Fibroblast of villous mesenchyme (primary cell): ENCODE results near the gene CEP68. TPM values are rescaled to one million over a fixed set of nuclear protein-coding genes. Genes with fewer than 3 reads are reported as not detected.

Experiments used
- DNase-seq: peaks from one replicate; pipeline ENCODE4 v3.0.0-alpha.2; 2010; ENCODE audit warnings: low read depth
- H3K4me3 ChIP-seq: 2 replicates; pipeline ENCODE4 v1.5.1; 2011; ENCODE audit warnings: low read depth, mild to moderate bottlenecking, low read length
- CTCF ChIP-seq: IDR thresholded peaks from 2 replicates; pipeline ENCODE4 v1.5.1; 2012; ENCODE audit warnings: low read depth, mild to moderate bottlenecking, low read length; ENCODE audit not compliant: insufficient read depth
- total RNA-seq: library from RNA; depleted of rRNA; stranded (reverse); fragments of >200 nt; gene quantifications from 2 replicates; pipeline ENCODE4 v1.2.3, GENCODE V29; 2012

The CEP68 gene
- total RNA-seq, 1 donor: 9.9 TPM

GRCh38 chr2:65067806-65068553 is 11.8 kb downstream of the CEP68 start:
- DNase-seq: no peak
- H3K4me3 ChIP-seq: no peak overlapping the region
- no peak for TF ChIP-seq CTCF

DNA sequence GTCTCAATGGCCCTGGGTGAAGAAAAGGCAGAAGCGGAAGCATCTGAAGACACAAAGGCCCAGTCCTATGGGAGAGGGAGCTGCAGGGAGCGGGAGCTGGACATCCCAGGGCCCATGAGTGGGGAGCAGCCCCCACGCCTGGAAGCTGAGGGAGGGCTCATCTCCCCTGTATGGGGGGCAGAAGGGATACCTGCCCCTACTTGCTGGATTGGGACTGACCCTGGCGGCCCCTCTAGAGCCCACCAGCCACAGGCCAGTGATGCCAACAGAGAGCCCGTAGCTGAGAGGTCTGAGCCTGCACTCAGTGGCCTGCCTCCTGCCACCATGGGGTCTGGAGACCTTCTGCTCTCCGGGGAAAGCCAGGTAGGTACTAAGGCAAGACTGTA is 13.2 kb downstream of the CEP68 start:
- H3K4me3 ChIP-seq: no peak overlapping the region
- no peak for DNase-seq
- no peak for TF ChIP-seq CTCF

DNA sequence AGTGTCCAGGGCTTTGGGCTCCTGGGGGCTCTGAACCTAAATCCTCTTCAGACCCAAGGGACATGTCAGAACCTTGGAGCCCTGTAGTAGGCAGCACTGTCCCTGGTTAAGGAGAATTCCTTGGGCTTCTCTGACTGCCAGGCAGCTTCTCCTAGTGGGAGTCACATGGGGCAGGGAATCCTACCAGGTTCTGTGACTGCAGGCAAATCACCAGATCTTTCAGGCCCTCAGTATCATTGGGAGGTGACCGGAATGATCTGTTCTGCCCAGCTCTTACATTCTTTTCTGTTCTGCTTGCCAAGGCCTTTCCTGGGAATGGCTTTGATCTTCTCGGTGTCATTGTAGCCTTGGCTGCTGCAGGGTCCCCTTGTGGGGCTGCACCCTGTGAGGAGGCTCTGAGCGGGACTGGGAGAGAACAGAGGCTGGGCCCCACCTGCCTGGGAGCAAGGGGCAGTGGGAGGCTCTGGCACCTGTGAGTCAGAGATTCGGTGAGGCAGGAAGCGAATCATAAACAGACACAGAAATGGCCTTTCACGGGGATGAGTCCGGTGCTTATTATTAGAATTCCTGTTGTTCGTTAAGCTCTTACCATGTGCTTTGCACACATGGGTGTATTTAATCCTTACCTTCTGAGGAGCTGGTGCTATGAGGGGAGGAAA is 14.1 kb downstream of the CEP68 start:
- TF ChIP-seq CTCF: peak; percentile 40
- H3K4me3 ChIP-seq: no peak overlapping the region
- DNase-seq: peak; percentile 45

GRCh38 chr2:65070856-65071255 is 14.6 kb downstream of the CEP68 start:
- no peak for DNase-seq
- no peak for TF ChIP-seq CTCF
- H3K4me3 ChIP-seq: no peak overlapping the region

- peak; percentile 18 for DNase-seq
- TF ChIP-seq CTCF: peak; percentile 50
- no peak overlapping the region for H3K4me3 ChIP-seq
These were observed 15.4 kb downstream of the CEP68 start for GRCh38 chr2:65071499-65072180.

GRCh38 chr2:65072181-65072970 is 16.2 kb downstream of the CEP68 start:
- DNase-seq: no peak
- H3K4me3 ChIP-seq: no peak overlapping the region
- TF ChIP-seq CTCF: no peak
